Measurements from ENCODE around the gene SVEP1. TPM values are rescaled to one million over a fixed set of nuclear protein-coding genes. Genes with fewer than 3 reads are reported as not detected.

The SVEP1 gene
- total RNA-seq, 4 donors from 2014 or later = 41.9 to 71.6 (median 60.6) TPM

GRCh38 chr9:110526426-110526825 lies 53.1 kb downstream of the SVEP1 start:
- peaks cover 0 to 6% (median 0%) of the 10 kb centered on the region in 4 donors for H3K4me1 ChIP-seq
- no peaks in the 10 kb centered on the region for H3K27me3 ChIP-seq
- peaks cover 0 to 3% (median 0%) of the 10 kb centered on the region in 4 donors for H3K9me3 ChIP-seq
- intact Hi-C loops (cut with DNase I) = no loop called here
- H3K4me3 ChIP-seq = no peak overlapping the region
- DNase-seq (ENCODE audit: extremely low spot score) = no peak
- TF ChIP-seq POLR2AphosphoS5 (IDR thresholded peaks at IDR 0.05) = no peak
- no peak for TF ChIP-seq CTCF (IDR thresholded peaks at IDR 0.05)
- TF ChIP-seq POLR2A (IDR thresholded peaks at IDR 0.05; ENCODE audit: low read depth) = no peak
- TF ChIP-seq EP300 (IDR thresholded peaks at IDR 0.05) = no peak
- H3K36me3 ChIP-seq = no peaks in the 10 kb centered on the region
- WGBS = 71% methylated on average over 1 of the region's 1 CpG
- no peak overlapping the region for H3K27ac ChIP-seq (replicated peaks in 1 of 4)

DNA sequence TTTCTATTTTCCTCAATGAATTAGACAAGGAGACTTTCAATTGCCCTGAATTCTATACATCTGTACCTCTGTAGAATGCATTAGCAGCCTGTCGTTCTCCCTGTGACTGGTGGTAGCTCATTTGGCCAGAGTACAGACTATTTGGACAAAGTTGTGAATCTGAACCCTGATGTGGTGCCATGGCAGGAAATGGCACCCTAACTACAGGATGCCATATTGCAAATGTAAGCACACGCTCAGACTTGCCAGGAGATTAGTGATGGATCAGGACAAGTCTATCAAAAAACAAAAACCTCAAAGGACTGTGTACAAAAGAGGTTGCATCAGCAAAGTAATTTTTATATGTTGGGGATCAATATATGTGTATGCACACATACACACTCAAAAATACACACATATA lies 58.3 kb downstream of the SVEP1 start:
- Histone ChIP-seq H3K4me1 (peaks cover 0 to 7% (median 2%) of the 10 kb centered on the region in 4 donors), H3K27ac (replicated peaks in 1 of 4) (no peak overlapping the region), H3K4me3 (no peak overlapping the region), H3K36me3 (no peaks in the 10 kb centered on the region), H3K9me3 (no peaks in the 10 kb centered on the region), H3K27me3 (no peaks in the 10 kb centered on the region)
- 90% methylated on average over 2 of the region's 2 CpGs for WGBS
- TF ChIP-seq EP300 (IDR thresholded peaks at IDR 0.05) (no peak), POLR2A (IDR thresholded peaks at IDR 0.05; ENCODE audit: low read depth) (no peak), CTCF (IDR thresholded peaks at IDR 0.05) (no peak), POLR2AphosphoS5 (IDR thresholded peaks at IDR 0.05) (no peak)
- intact Hi-C loops (cut with DNase I) = no loop called here
- DNase-seq (ENCODE audit: extremely low spot score) = no peak

- Histone ChIP-seq H3K27ac (replicated peaks in 1 of 4) (peak overlapping the region in 1 of 4 donors; percentile 31), H3K4me1 (peaks cover 0 to 7% (median 2%) of the 10 kb centered on the region in 4 donors), H3K27me3 (no peaks in the 10 kb centered on the region)
Measured at GRCh38 chr9:110520120-110520701, 59.3 kb downstream of the SVEP1 start.

GRCh38 chr9:110517483-110517882 lies 62.1 kb downstream of the SVEP1 start:
- TF ChIP-seq EP300 (IDR thresholded peaks at IDR 0.05) = no peak
- TF ChIP-seq CTCF (IDR thresholded peaks at IDR 0.05) = no peak
- no peak for TF ChIP-seq POLR2A (IDR thresholded peaks at IDR 0.05; ENCODE audit: low read depth)
- no peak for TF ChIP-seq POLR2AphosphoS5 (IDR thresholded peaks at IDR 0.05)
- WGBS = 96% methylated on average over 5 of the region's 5 CpGs
- intact Hi-C loops (cut with DNase I) = no loop called here
- H3K27me3 ChIP-seq = no peaks in the 10 kb centered on the region
- no peaks in the 10 kb centered on the region for H3K36me3 ChIP-seq
- H3K9me3 ChIP-seq = no peaks in the 10 kb centered on the region
- no peak overlapping the region for H3K4me3 ChIP-seq
- no peak for DNase-seq (ENCODE audit: extremely low spot score)
- no peak overlapping the region for H3K27ac ChIP-seq (replicated peaks in 1 of 4)
- peaks cover 0 to 7% (median 2%) of the 10 kb centered on the region in 4 donors for H3K4me1 ChIP-seq

More at GRCh38 chr9:110520120-110520701, 59.3 kb downstream of the SVEP1 start:
- 63% methylated on average over 6 of the region's 6 CpGs for WGBS
- DNase-seq (ENCODE audit: extremely low spot score) = no peak
- Histone ChIP-seq H3K36me3 (no peaks in the 10 kb centered on the region), H3K9me3 (no peaks in the 10 kb centered on the region), H3K4me3 (no peak overlapping the region)
- TF ChIP-seq EP300 (IDR thresholded peaks at IDR 0.05) = no peak
- TF ChIP-seq POLR2AphosphoS5 (IDR thresholded peaks at IDR 0.05) = peak in 1 of 2 donors; percentile 53
- no peak for TF ChIP-seq CTCF (IDR thresholded peaks at IDR 0.05)
- TF ChIP-seq POLR2A (IDR thresholded peaks at IDR 0.05; ENCODE audit: low read depth) = no peak
- intact Hi-C loops (cut with DNase I) = no loop called here

- peaks cover 0 to 10% (median 3%) of the 10 kb centered on the region in 4 donors for H3K36me3 ChIP-seq
- H3K27ac ChIP-seq (replicated peaks in 1 of 4) = no peak overlapping the region
- WGBS = 71% methylated on average over 1 of the region's 1 CpG
- no peaks in the 10 kb centered on the region for H3K9me3 ChIP-seq
- H3K4me1 ChIP-seq = peaks cover 0 to 5% (median 0%) of the 10 kb centered on the region in 4 donors
- no peak for DNase-seq (ENCODE audit: extremely low spot score)
- H3K27me3 ChIP-seq = no peaks in the 10 kb centered on the region
- TF ChIP-seq POLR2A (IDR thresholded peaks at IDR 0.05; ENCODE audit: low read depth) = no peak
- TF ChIP-seq CTCF (IDR thresholded peaks at IDR 0.05) = no peak
- TF ChIP-seq EP300 (IDR thresholded peaks at IDR 0.05) = no peak
- no peak for TF ChIP-seq POLR2AphosphoS5 (IDR thresholded peaks at IDR 0.05)
- intact Hi-C loops (cut with DNase I) = no loop called here
- H3K4me3 ChIP-seq = no peak overlapping the region
Measured at GRCh38 chr9:110514897-110515296, 64.6 kb downstream of the SVEP1 start.
